HepG2 (cell line): Measurements from ENCODE around the gene PSMG3. TPM values are rescaled to one million over a fixed set of nuclear protein-coding genes. Genes with fewer than 3 reads are reported as not detected.
A peak's percentile ranks its signal among the peaks of the same experiment; 100 is the strongest.

Experiments used
- ATAC-seq: fragments of 200-7000 bp; cut with Tn5 transposase; 3 replicates; pipeline ENCODE4 v1.9.1; 2020; ENCODE audit warnings: mild to moderate bottlenecking, moderate library complexity
- BruUV-seq: library from RNA; stranded (reverse); fragments of 400-500 nt; replicated peaks from 2 replicates; lab custom pipeline; 2021; lab: Mats Ljungman, UMichigan
- CTCF ChIA-PET: fragments of 300-600 bp; formaldehyde crosslinking; extraction: SDS; loops from one replicate; lab custom pipeline; 2021; ENCODE audit warnings: low total read pairs, inconsistent platforms, low intra/inter-chr PET ratio; lab: Yijun Ruan, JAX
- POLR2A ChIA-PET: fragments of 350-600 bp; sonication (Branson Sonifier 250); formaldehyde crosslinking; loops from one replicate; lab custom pipeline; 2020; ENCODE audit warnings: antibody characterized with exemption, inconsistent platforms; lab: Yijun Ruan, JAX
- DNase-seq: peaks from one replicate; pipeline ENCODE4 v3.0.0-alpha.2; 2015; ENCODE audit warnings: low spot score
- FAIRE-seq: peaks from 3 replicates; lab custom pipeline; 2011; peaks lifted over from hg19 to GRCh38; lab: Jason Lieb, UNC
- H2AFZ ChIP-seq: one replicate; pipeline ENCODE4 v1.6.1; 2011; ENCODE audit warnings: low read length, inconsistent platforms
- H3K27ac ChIP-seq: fragments of 300-600 bp; 3 replicates; pipeline ENCODE4 v1.8.0; 2011; ENCODE audit warnings: mixed run types, mild to moderate bottlenecking, mixed read lengths, low read length, inconsistent platforms; ENCODE audit not compliant: insufficient read depth; ENCODE audit errors: extremely low read length
- H3K27me3 ChIP-seq, 2 experiments: fragments of 200-600 bp in 1 of 2; 2 replicates in 1 of 2; 3 replicates in 1 of 2; pipeline versions ENCODE4 v1.6.0 to v1.8.0; 2011; ENCODE audit warnings: low read length in 2 of 2, mild to moderate bottlenecking in 2 of 2, moderate library complexity in 2 of 2, inconsistent platforms in 1 of 2; ENCODE audit not compliant: insufficient read depth in 2 of 2, control insufficient read depth in 1 of 2
- H3K36me3 ChIP-seq, 2 experiments: fragments of 200-600 bp in 1 of 2; replicated peaks in 1 of 2; 2 replicates in 1 of 2; 3 replicates in 1 of 2; pipeline versions ENCODE4 v1.5.1 to v1.8.0; 2011; ENCODE audit warnings: low read length in 2 of 2, inconsistent platforms in 1 of 2; ENCODE audit not compliant: insufficient read depth in 2 of 2, control insufficient read depth in 1 of 2
- H3K4me1 ChIP-seq: 2 replicates; pipeline ENCODE4 v1.5.1; 2012; ENCODE audit warnings: low read length, inconsistent platforms; ENCODE audit not compliant: insufficient read depth
- H3K4me2 ChIP-seq: 2 replicates; pipeline ENCODE4 v1.6.0; 2011; ENCODE audit warnings: low read depth, low read length, inconsistent platforms
- H3K4me3 ChIP-seq, 3 experiments: fragments of 200-600 bp in 1 of 3; sonication (generic), shearing (Covaris generic) in 1 of 3; replicated peaks in 1 of 3; 2 replicates each; pipeline ENCODE4 v1.5.1; 2011 to 2016; ENCODE audit warnings: low read length in 3 of 3, inconsistent platforms in 2 of 3, low read depth in 2 of 3, mild to moderate bottlenecking in 2 of 3, control low read depth in 1 of 3, mixed read lengths in 1 of 3; ENCODE audit not compliant: insufficient read depth in 1 of 3
- H3K79me2 ChIP-seq: one replicate; pipeline ENCODE4 v1.6.1; 2011; ENCODE audit warnings: low read length, inconsistent platforms; ENCODE audit not compliant: insufficient read depth
- H3K9ac ChIP-seq: 2 replicates; pipeline ENCODE4 v1.6.0; 2011; ENCODE audit warnings: mild to moderate bottlenecking, low read depth, low read length, inconsistent platforms; ENCODE audit not compliant: insufficient read depth
- H3K9me3 ChIP-seq: 2 replicates; pipeline ENCODE4 v1.5.1; 2012; ENCODE audit warnings: mild to moderate bottlenecking, low read length
- H4K20me1 ChIP-seq: 2 replicates; pipeline ENCODE4 v1.6.0; 2011; ENCODE audit warnings: inconsistent platforms, mild to moderate bottlenecking, low read length, moderate library complexity; ENCODE audit not compliant: insufficient read depth
- DZIP1 ChIP-seq: sonication (generic); formaldehyde crosslinking; IDR thresholded peaks from 2 replicates; pipeline ENCODE4 v1.5.0; 2020; ENCODE audit warnings: mild to moderate bottlenecking, missing genetic modification reagents
- MTA3 ChIP-seq: sonication (generic); formaldehyde crosslinking; IDR thresholded peaks from 2 replicates; pipeline ENCODE4 v1.4.0; 2020; ENCODE audit warnings: missing genetic modification reagents
- PRPF4 ChIP-seq: fragments of 200-400 bp; formaldehyde crosslinking; IDR thresholded peaks from 2 replicates; pipeline ENCODE4 v1.6.1; 2016; ENCODE audit warnings: low read length, low read depth; ENCODE audit not compliant: poor library complexity, severe bottlenecking
- SAP130 ChIP-seq: IDR thresholded peaks from 2 replicates; pipeline ENCODE4 v1.6.1; 2016; ENCODE audit warnings: low read depth
- ZBTB10 ChIP-seq: sonication (generic); formaldehyde crosslinking; IDR thresholded peaks from 2 replicates; pipeline ENCODE4 v1.4.0; 2020; ENCODE audit warnings: missing genetic modification reagents, borderline replicate concordance
- ZBTB38 ChIP-seq: sonication (generic); formaldehyde crosslinking; IDR thresholded peaks from 2 replicates; pipeline ENCODE4 v1.5.1; 2020; ENCODE audit warnings: mild to moderate bottlenecking, missing genetic modification reagents
- ZNF563 ChIP-seq: sonication (generic); formaldehyde crosslinking; IDR thresholded peaks from 2 replicates; pipeline ENCODE4 v1.8.0; 2022; ENCODE audit warnings: mild to moderate bottlenecking, moderate library complexity, missing genetic modification reagents
- ZNF879 ChIP-seq: sonication (generic); formaldehyde crosslinking; IDR thresholded peaks from 2 replicates; pipeline ENCODE4 v1.8.1; 2023; ENCODE audit warnings: missing genetic modification reagents
- ZNF883 ChIP-seq: sonication (generic); formaldehyde crosslinking; IDR thresholded peaks from 2 replicates; pipeline ENCODE4 v1.5.1; 2020; ENCODE audit warnings: mild to moderate bottlenecking, missing genetic modification reagents; ENCODE audit errors: not compliant biosample characterization
- WGBS: methylation state at CpG from one replicate; pipeline ENCODE4 v1.1.6; 2017; ENCODE audit warnings: low lambda C conversion rate; 5-methylcytosine and 5-hydroxymethylcytosine counted together
- in situ Hi-C: cut with HindIII; loops from 2 replicates; pipeline ENCODE4 v1.10.0; 2017; ENCODE audit warnings: low pct_unique_long_range_greater_than_20kb; ENCODE audit not compliant: extremely low pct_ligation_motif_present
- intact Hi-C: fragments of 100-400 bp; cut with micrococcal nuclease; formaldehyde crosslinking; loops from one replicate; pipeline ENCODE4 v1.10.0; 2022; ENCODE audit not compliant: unreplicated experiment
- polyA plus RNA-seq, 8 experiments: library from polyadenylated mRNA; depleted of rRNA in 3 of 8; stranded (reverse) in 7 of 8; unstranded in 1 of 8; fragments of >200 nt; fragmentation: Illumina TruSeq in 4 of 8; extraction: Trizol in 4 of 8; gene quantifications; 2 replicates each; pipeline versions ENCODE4 v1.2.1 to v1.2.3, GENCODE V29; 2011 to 2016; ENCODE audit warnings: low read depth in 4 of 8, missing spikeins in 1 of 8, mixed read lengths in 1 of 8; ENCODE audit not compliant: insufficient read depth in 1 of 8
- total RNA-seq, 5 experiments: library from RNA; depleted of rRNA; stranded (reverse); fragments of >200 nt; fragmentation: Illumina TruSeq; extraction: Trizol; gene quantifications; 2 replicates each; pipeline ENCODE4 v1.2.3, GENCODE V29; 2016; ENCODE audit warnings: low read depth in 1 of 5
- TF ChIP-seq, protein P1 (sequence below): sonication (generic); formaldehyde crosslinking; conservative IDR thresholded peaks from 2 replicates; pipeline ENCODE4 v1.4.0; 2020; ENCODE audit warnings: missing genetic modification reagents

The PSMG3 gene
- total and polyA plus RNA-seq, 2 of the 13 experiments (the other 11 are each of a cell fraction or from before 2014, with no cell fraction given) = 29.6 to 48.4 TPM

DNA sequence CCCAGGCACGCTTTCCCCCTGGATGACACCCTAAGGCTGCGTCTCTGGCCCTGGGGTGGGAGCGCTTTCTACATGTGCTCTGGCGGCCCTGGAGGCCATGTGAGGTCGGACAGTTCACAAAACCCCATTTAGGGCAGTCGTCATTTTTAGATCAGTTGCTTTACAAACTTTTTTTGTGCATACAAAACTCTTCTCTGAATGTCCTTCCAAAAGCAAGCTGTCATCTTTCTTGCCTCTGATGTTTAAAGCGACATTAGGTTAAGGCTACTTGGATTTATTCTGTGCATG lies 33.4 kb downstream of the PSMG3 start (continued):
- 0 out of 2 replicates have a peak, but pooled peaks have one; percentile 56 for TF ChIP-seq ZNF879 (CRISPR knock-in tag)
- TF ChIP-seq ZNF563 = no peak
- no peak for TF ChIP-seq ZNF883
- 0 out of 2 replicates have a peak, but pooled peaks have one; percentile 15 for TF ChIP-seq ZBTB10
- peak; percentile 67 for TF ChIP-seq PRPF4
- no peak for TF ChIP-seq SAP130 (CRISPR knock-in tag)

GRCh38 chr7:1535701-1536454 lies 34.0 kb downstream of the PSMG3 start:
- H3K4me3 ChIP-seq = peak overlapping the region in 1 of 3 experiments; percentile 68; a peak in 2 of 6 replicates

More at GRCh38 chr7:1535701-1536454, 34.0 kb downstream of the PSMG3 start:
- ChIA-PET POLR2A (interaction anchor here (1.6 to 7.0 kb wide), 3 partner anchors 20 to 34 kb away, joined by 5 to 108 read pairs (median 13); partner anchors contain the start of genes PSMG3 and TMEM184A), CTCF (no interaction called here)
- H4K20me1 ChIP-seq = peaks cover 15% of the 10 kb centered on the region; the same call in 1 of the 2 replicates
- H3K4me2 ChIP-seq = peak overlapping the region; percentile 83
- H3K79me2 ChIP-seq = peaks cover 62% of the 10 kb centered on the region
- 0 out of 2 replicates have a peak, but pooled peaks have one; percentile 6 for TF ChIP-seq ZBTB38 (CRISPR knock-in tag)
- no peak for TF ChIP-seq MTA3
- 0 out of 2 replicates have a peak, but pooled peaks have one; percentile 8 for TF ChIP-seq DZIP1 (CRISPR knock-in tag)
- TF ChIP-seq, protein P1, sequence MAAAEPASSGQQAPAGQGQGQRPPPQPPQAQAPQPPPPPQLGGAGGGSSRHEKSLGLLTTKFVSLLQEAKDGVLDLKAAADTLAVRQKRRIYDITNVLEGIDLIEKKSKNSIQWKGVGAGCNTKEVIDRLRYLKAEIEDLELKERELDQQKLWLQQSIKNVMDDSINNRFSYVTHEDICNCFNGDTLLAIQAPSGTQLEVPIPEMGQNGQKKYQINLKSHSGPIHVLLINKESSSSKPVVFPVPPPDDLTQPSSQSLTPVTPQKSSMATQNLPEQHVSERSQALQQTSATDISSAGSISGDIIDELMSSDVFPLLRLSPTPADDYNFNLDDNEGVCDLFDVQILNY (CRISPR knock-in tag) = no peak
- in situ Hi-C loops = no loop called here
- peaks cover 13 to 21% of the 10 kb centered on the region in 2 experiments; a peak in 4 of 5 replicates for H3K36me3 ChIP-seq
- H3K4me1 ChIP-seq = peaks cover 60% of the 10 kb centered on the region
- H3K27ac ChIP-seq = peak overlapping the region; percentile 85
- FAIRE-seq (no peak), DNase-seq (no peak), ATAC-seq (no peak)
- BruUV-seq = no TSS peak
- H3K9ac ChIP-seq = peak overlapping the region; percentile 82; the same call in 1 of the 2 replicates
- WGBS = 95% methylated on average over 18 of the region's 42 CpGs
- H3K27me3 ChIP-seq = no peaks in the 10 kb centered on the region; a peak in 1 of 5 replicates
- H3K9me3 ChIP-seq = no peaks in the 10 kb centered on the region
- no peak overlapping the region for H2AFZ ChIP-seq
- intact Hi-C loops = loop anchor here (2.0 kb wide), 2 partner anchors 19 to 29 kb away; no protein-coding TSS in a partner anchor
